HepG2 (cell line): ENCODE data around the gene HNRNPR. TPM values are rescaled to one million over a fixed set of nuclear protein-coding genes. Genes with fewer than 3 reads are reported as not detected.

Source experiments
- ATAC-seq: fragments of 200-7000 bp; cut with Tn5 transposase; 3 replicates; pipeline ENCODE4 v1.9.1; 2020; ENCODE audit warnings: mild to moderate bottlenecking, moderate library complexity
- BruUV-seq: library from RNA; stranded (reverse); fragments of 400-500 nt; replicated peaks from 2 replicates; lab custom pipeline; 2021; lab: Mats Ljungman, UMichigan
- CTCF ChIA-PET: fragments of 300-600 bp; formaldehyde crosslinking; extraction: SDS; loops from one replicate; lab custom pipeline; 2021; ENCODE audit warnings: low total read pairs, inconsistent platforms, low intra/inter-chr PET ratio; lab: Yijun Ruan, JAX
- POLR2A ChIA-PET: fragments of 350-600 bp; sonication (Branson Sonifier 250); formaldehyde crosslinking; loops from one replicate; lab custom pipeline; 2020; ENCODE audit warnings: antibody characterized with exemption, inconsistent platforms; lab: Yijun Ruan, JAX
- DNase-seq: peaks from one replicate; pipeline ENCODE4 v3.0.0-alpha.2; 2015; ENCODE audit warnings: low spot score
- FAIRE-seq: peaks from 3 replicates; lab custom pipeline; 2011; peaks lifted over from hg19 to GRCh38; lab: Jason Lieb, UNC
- H2AFZ ChIP-seq: one replicate; pipeline ENCODE4 v1.6.1; 2011; ENCODE audit warnings: low read length, inconsistent platforms
- H3K27ac ChIP-seq: fragments of 300-600 bp; 3 replicates; pipeline ENCODE4 v1.8.0; 2011; ENCODE audit warnings: mixed run types, mild to moderate bottlenecking, mixed read lengths, low read length, inconsistent platforms; ENCODE audit not compliant: insufficient read depth; ENCODE audit errors: extremely low read length
- H3K27me3 ChIP-seq, 2 experiments: fragments of 200-600 bp in 1 of 2; 2 replicates in 1 of 2; 3 replicates in 1 of 2; pipeline versions ENCODE4 v1.6.0 to v1.8.0; 2011; ENCODE audit warnings: low read length in 2 of 2, mild to moderate bottlenecking in 2 of 2, moderate library complexity in 2 of 2, inconsistent platforms in 1 of 2; ENCODE audit not compliant: insufficient read depth in 2 of 2, control insufficient read depth in 1 of 2
- H3K36me3 ChIP-seq, 2 experiments: fragments of 200-600 bp in 1 of 2; replicated peaks in 1 of 2; 2 replicates in 1 of 2; 3 replicates in 1 of 2; pipeline versions ENCODE4 v1.5.1 to v1.8.0; 2011; ENCODE audit warnings: low read length in 2 of 2, inconsistent platforms in 1 of 2; ENCODE audit not compliant: insufficient read depth in 2 of 2, control insufficient read depth in 1 of 2
- H3K4me1 ChIP-seq: 2 replicates; pipeline ENCODE4 v1.5.1; 2012; ENCODE audit warnings: low read length, inconsistent platforms; ENCODE audit not compliant: insufficient read depth
- H3K4me2 ChIP-seq: 2 replicates; pipeline ENCODE4 v1.6.0; 2011; ENCODE audit warnings: low read depth, low read length, inconsistent platforms
- H3K4me3 ChIP-seq, 3 experiments: fragments of 200-600 bp in 1 of 3; sonication (generic), shearing (Covaris generic) in 1 of 3; replicated peaks in 1 of 3; 2 replicates each; pipeline ENCODE4 v1.5.1; 2011 to 2016; ENCODE audit warnings: low read length in 3 of 3, inconsistent platforms in 2 of 3, low read depth in 2 of 3, mild to moderate bottlenecking in 2 of 3, control low read depth in 1 of 3, mixed read lengths in 1 of 3; ENCODE audit not compliant: insufficient read depth in 1 of 3
- H3K79me2 ChIP-seq: one replicate; pipeline ENCODE4 v1.6.1; 2011; ENCODE audit warnings: low read length, inconsistent platforms; ENCODE audit not compliant: insufficient read depth
- H3K9ac ChIP-seq: 2 replicates; pipeline ENCODE4 v1.6.0; 2011; ENCODE audit warnings: mild to moderate bottlenecking, low read depth, low read length, inconsistent platforms; ENCODE audit not compliant: insufficient read depth
- H3K9me3 ChIP-seq: 2 replicates; pipeline ENCODE4 v1.5.1; 2012; ENCODE audit warnings: mild to moderate bottlenecking, low read length
- H4K20me1 ChIP-seq: 2 replicates; pipeline ENCODE4 v1.6.0; 2011; ENCODE audit warnings: inconsistent platforms, mild to moderate bottlenecking, low read length, moderate library complexity; ENCODE audit not compliant: insufficient read depth
- CREM ChIP-seq, 2 experiments: sonication (generic) in 1 of 2; formaldehyde crosslinking in 1 of 2; IDR thresholded peaks; 2 replicates each; pipeline versions ENCODE4 v1.4.0 to v1.6.1; 2016 to 2020; ENCODE audit warnings: antibody characterized with exemption in 1 of 2, mild to moderate bottlenecking in 1 of 2, missing genetic modification reagents in 1 of 2
- FOXK1 ChIP-seq: sonication (generic); formaldehyde crosslinking; IDR thresholded peaks from 2 replicates; pipeline ENCODE4 v1.4.0; 2020; ENCODE audit warnings: low read depth, missing genetic modification reagents, borderline replicate concordance
- MAFK ChIP-seq, 2 experiments: IDR thresholded peaks in 1 of 2; conservative IDR thresholded peaks in 1 of 2; 2 replicates each; pipeline ENCODE4 v1.6.1; 2011; ENCODE audit warnings: improper control_type of control experiment in 2 of 2, low read length in 2 of 2
- MLX ChIP-seq: IDR thresholded peaks from 2 replicates; pipeline ENCODE4 v1.6.1; 2016
- NFAT5 ChIP-seq: sonication (generic); formaldehyde crosslinking; IDR thresholded peaks from 2 replicates; pipeline ENCODE4 v1.4.0; 2020; ENCODE audit warnings: missing genetic modification reagents
- PREB ChIP-seq: sonication (generic); formaldehyde crosslinking; IDR thresholded peaks from 2 replicates; pipeline ENCODE4 v1.4.0; 2020; ENCODE audit warnings: missing genetic modification reagents
- SP1 ChIP-seq, 2 experiments: fragments of 450-650 bp in 1 of 2; sonication (generic) in 1 of 2; formaldehyde crosslinking in 1 of 2; IDR thresholded peaks; 2 replicates each; pipeline versions ENCODE4 v1.4.0 to v1.6.1; 2016 to 2020; ENCODE audit warnings: missing genetic modification reagents in 1 of 2
- TOE1 ChIP-seq: sonication (generic); formaldehyde crosslinking; IDR thresholded peaks from 2 replicates; pipeline ENCODE4 v1.4.0; 2020; ENCODE audit warnings: mild to moderate bottlenecking, missing genetic modification reagents
- ZBTB1 ChIP-seq: sonication (generic); formaldehyde crosslinking; IDR thresholded peaks from 2 replicates; pipeline ENCODE4 v1.4.0; 2020; ENCODE audit warnings: missing genetic modification reagents, borderline replicate concordance
- ZEB1 ChIP-seq: IDR thresholded peaks from 2 replicates; pipeline ENCODE4 v1.6.1; 2012; ENCODE audit warnings: mild to moderate bottlenecking, low read depth, inconsistent platforms; ENCODE audit not compliant: insufficient replicate concordance
- ZNF160 ChIP-seq: sonication (generic); formaldehyde crosslinking; IDR thresholded peaks from 2 replicates; pipeline ENCODE4 v1.8.0; 2022; ENCODE audit warnings: mild to moderate bottlenecking, inconsistent platforms, missing genetic modification reagents
- ZNF343 ChIP-seq: sonication (generic); formaldehyde crosslinking; IDR thresholded peaks from 2 replicates; pipeline ENCODE4 v1.4.0; 2020; ENCODE audit warnings: mild to moderate bottlenecking, missing genetic modification reagents
- ZNF446 ChIP-seq: sonication (generic); formaldehyde crosslinking; IDR thresholded peaks from 2 replicates; pipeline ENCODE4 v1.5.0; 2020; ENCODE audit warnings: mild to moderate bottlenecking, missing genetic modification reagents
- ZNF530 ChIP-seq: sonication (generic); formaldehyde crosslinking; IDR thresholded peaks from 2 replicates; pipeline ENCODE4 v1.5.0; 2020; ENCODE audit warnings: low read depth, mild to moderate bottlenecking, missing genetic modification reagents
- WGBS: methylation state at CpG from one replicate; pipeline ENCODE4 v1.1.6; 2017; ENCODE audit warnings: low lambda C conversion rate; 5-methylcytosine and 5-hydroxymethylcytosine counted together
- in situ Hi-C: cut with HindIII; loops from 2 replicates; pipeline ENCODE4 v1.10.0; 2017; ENCODE audit warnings: low pct_unique_long_range_greater_than_20kb; ENCODE audit not compliant: extremely low pct_ligation_motif_present
- intact Hi-C: fragments of 100-400 bp; cut with micrococcal nuclease; formaldehyde crosslinking; loops from one replicate; pipeline ENCODE4 v1.10.0; 2022; ENCODE audit not compliant: unreplicated experiment
- polyA plus RNA-seq, 8 experiments: library from polyadenylated mRNA; depleted of rRNA in 3 of 8; stranded (reverse) in 7 of 8; unstranded in 1 of 8; fragments of >200 nt; fragmentation: Illumina TruSeq in 4 of 8; extraction: Trizol in 4 of 8; gene quantifications; 2 replicates each; pipeline versions ENCODE4 v1.2.1 to v1.2.3, GENCODE V29; 2011 to 2016; ENCODE audit warnings: low read depth in 4 of 8, missing spikeins in 1 of 8, mixed read lengths in 1 of 8; ENCODE audit not compliant: insufficient read depth in 1 of 8
- total RNA-seq, 5 experiments: library from RNA; depleted of rRNA; stranded (reverse); fragments of >200 nt; fragmentation: Illumina TruSeq; extraction: Trizol; gene quantifications; 2 replicates each; pipeline ENCODE4 v1.2.3, GENCODE V29; 2016; ENCODE audit warnings: low read depth in 1 of 5

The HNRNPR gene
- total and polyA plus RNA-seq, 2 of the 13 experiments (the other 11 are each of a cell fraction or from before 2014, with no cell fraction given), result 133 to 216 TPM

GRCh38 chr1:23357138-23357908, 13.2 kb upstream of the HNRNPR start (continued):
- no peak for TF ChIP-seq CREM (IDR thresholded peaks at IDR 0.05)
- no peak for TF ChIP-seq CREM (CRISPR knock-in tag; IDR thresholded peaks at IDR 0.05)
- no peak for TF ChIP-seq ZNF343 (CRISPR knock-in tag)
- TF ChIP-seq, all 625 proteins: peak for 0

GRCh38 chr1:23356471-23357137, 12.5 kb upstream of the HNRNPR start:
- no TSS peak for BruUV-seq
- FAIRE-seq (no peak), ATAC-seq (no peak), DNase-seq (no peak)
- no peak overlapping the region for H3K27ac ChIP-seq
- no peak overlapping the region for H2AFZ ChIP-seq
- no peak overlapping the region for H3K9ac ChIP-seq
- no peaks in the 10 kb centered on the region for H3K9me3 ChIP-seq
- peaks cover 18% of the 10 kb centered on the region for H3K4me1 ChIP-seq
- CTCF ChIA-PET, result no interaction called here
- no peak overlapping the region for H3K4me3 ChIP-seq
- WGBS, result 76% methylated on average over 8 of the region's 8 CpGs
- in situ Hi-C loops, result no loop called here
- H3K27me3 ChIP-seq, result no peaks in the 10 kb centered on the region
- H3K36me3 ChIP-seq, result peaks cover 7 to 10% of the 10 kb centered on the region in 2 experiments
- H3K4me2 ChIP-seq, result no peak overlapping the region
- H3K79me2 ChIP-seq, result no peaks in the 10 kb centered on the region
- no peaks in the 10 kb centered on the region for H4K20me1 ChIP-seq
- intact Hi-C loops, result no loop called here
- POLR2A ChIA-PET, result interaction anchor here (3.8 kb wide), 1 partner anchor 12 kb away, joined by 10 read pairs; no protein-coding TSS in a partner anchor
- TF ChIP-seq ZNF446, result no peak
- no peak for TF ChIP-seq TOE1 (CRISPR knock-in tag)
- no peak for TF ChIP-seq ZEB1
- TF ChIP-seq SP1 (IDR thresholded peaks at IDR 0.05), result no peak
- no peak for TF ChIP-seq SP1 (CRISPR knock-in tag; IDR thresholded peaks at IDR 0.05)
- TF ChIP-seq ZNF160 (CRISPR knock-in tag), result no peak
- TF ChIP-seq MAFK (conservative IDR thresholded peaks at IDR 0.05 in 1 of 2, IDR thresholded peaks at IDR 0.05 in 1 of 2; ENCODE audit: low read length in 2 of 2), result no peak
- TF ChIP-seq NFAT5, result no peak
- TF ChIP-seq MLX (CRISPR knock-in tag), result no peak
- TF ChIP-seq ZNF530 (CRISPR knock-in tag), result no peak
- no peak for TF ChIP-seq FOXK1
- TF ChIP-seq PREB (CRISPR knock-in tag), result no peak
- TF ChIP-seq ZBTB1 (CRISPR knock-in tag), result no peak
